B cell (primary cell): ENCODE measurements around the gene TMEM161B. TPM values are rescaled to one million over a fixed set of nuclear protein-coding genes. Genes with fewer than 3 reads are reported as not detected.

ENCODE experiments used
- ATAC-seq: fragments of 200-7000 bp; cut with Tn5 transposase; one replicate; pipeline ENCODE4 v1.10.0; 2021; ENCODE audit warnings: low read depth, mild to moderate bottlenecking, moderate number of reproducible peaks, moderate library complexity
- CTCF ChIA-PET: fragments of 350-600 bp; sonication (Branson Sonifier 250); formaldehyde crosslinking; loops from one replicate; lab custom pipeline; 2021; ENCODE audit warnings: antibody characterized with exemption, inconsistent platforms; lab: Charles Lee
- POLR2A ChIA-PET: fragments of 350-600 bp; sonication (Branson Sonifier 250); formaldehyde crosslinking; loops from one replicate; lab custom pipeline; 2021; ENCODE audit warnings: antibody characterized with exemption; lab: Charles Lee
- DNase-seq: peaks from one replicate; pipeline ENCODE4 v3.0.0; 2013
- H2AFZ ChIP-seq: 2 replicates; pipeline ENCODE4 v1.6.1; 2012; ENCODE audit warnings: mild to moderate bottlenecking, low read depth, low read length; ENCODE audit not compliant: insufficient read depth, poor library complexity, severe bottlenecking
- H3K27ac ChIP-seq, 2 donors: 1 replicate in 1 of 2; 2 replicates in 1 of 2; pipeline ENCODE4 v1.5.1; 2012 to 2013; ENCODE audit warnings: low read length in 2 of 2, mild to moderate bottlenecking in 2 of 2, moderate library complexity in 1 of 2
- H3K27me3 ChIP-seq, 4 experiments: fragments of 200-600 bp in 1 of 4; sonication (generic) in 1 of 4; replicated peaks in 1 of 4; 1 replicate in 2 of 4; 2 replicates in 2 of 4; pipeline versions ENCODE4 v1.6.1 to v1.7.0; 2013 to 2016; ENCODE audit warnings: low read length in 3 of 4, mild to moderate bottlenecking in 2 of 4, mixed read lengths in 1 of 4, moderate library complexity in 1 of 4; ENCODE audit not compliant: insufficient read depth in 4 of 4, control insufficient read depth in 3 of 4; ENCODE audit errors: control extremely low read depth in 1 of 4
- H3K36me3 ChIP-seq, 2 experiments: replicated peaks in 1 of 2; 1 replicate in 1 of 2; 2 replicates in 1 of 2; pipeline versions ENCODE4 v1.6.1 to v1.7.1; 2013; ENCODE audit warnings: low read length in 1 of 2; ENCODE audit not compliant: insufficient read depth in 2 of 2, control insufficient read depth in 1 of 2; ENCODE audit errors: control extremely low read depth in 1 of 2, extremely low read depth in 1 of 2
- H3K4me1 ChIP-seq, 2 donors: fragments of 200-600 bp in 1 of 2; sonication (generic) in 1 of 2; 1 replicate in 1 of 2; 2 replicates in 1 of 2; pipeline versions ENCODE4 v1.5.1 to v1.6.1; 2013 to 2017; ENCODE audit warnings: low read length in 2 of 2; ENCODE audit not compliant: control insufficient read depth in 2 of 2, insufficient read depth in 2 of 2
- H3K4me2 ChIP-seq: replicated peaks from 2 replicates; pipeline ENCODE3; 2012; ENCODE audit warnings: mild to moderate bottlenecking, low read depth, low read length; ENCODE audit not compliant: poor library complexity, severe bottlenecking
- H3K4me3 ChIP-seq, 5 experiments: fragments of 200-600 bp in 1 of 5; sonication (generic) in 1 of 5; 1 replicate in 3 of 5; 2 replicates in 2 of 5; pipeline versions ENCODE4 v1.5.1 to v1.7.0; 2011 to 2016; ENCODE audit warnings: low read length in 4 of 5, mild to moderate bottlenecking in 4 of 5, low read depth in 2 of 5, control low read depth in 1 of 5, moderate library complexity in 1 of 5; ENCODE audit not compliant: insufficient read depth in 1 of 5; ENCODE audit errors: control extremely low read depth in 1 of 5, extremely low read depth in 1 of 5
- H3K79me2 ChIP-seq: fragments of 200-600 bp; sonication (generic); one replicate; pipeline ENCODE4 v1.6.0; 2016; ENCODE audit warnings: low read length; ENCODE audit not compliant: control insufficient read depth, insufficient read depth
- H3K9ac ChIP-seq: fragments of 200-600 bp; sonication (generic); 2 replicates; pipeline ENCODE4 v1.6.1; 2017; ENCODE audit warnings: mild to moderate bottlenecking, low read length, moderate library complexity
- H3K9me3 ChIP-seq, 3 donors: one replicate each; pipeline versions ENCODE4 v1.6.1 to v1.7.1; 2013; ENCODE audit warnings: low read length in 2 of 3; ENCODE audit not compliant: control insufficient read depth in 2 of 3, insufficient read depth in 1 of 3; ENCODE audit errors: control extremely low read depth in 1 of 3
- H4K20me1 ChIP-seq: 2 replicates; pipeline ENCODE4 v1.6.0; 2012; ENCODE audit warnings: mild to moderate bottlenecking, low read length; ENCODE audit not compliant: insufficient read depth, control insufficient read depth, poor library complexity, severe bottlenecking
- H3K27ac Mint-ChIP-seq: one replicate; pipeline ENCODE4 v1.8.0; 2021; ENCODE audit warnings: mixed read lengths
- H3K27me3 Mint-ChIP-seq: one replicate; pipeline ENCODE4 v1.8.0; 2021; ENCODE audit warnings: mixed read lengths
- H3K4me1 Mint-ChIP-seq: one replicate; pipeline ENCODE4 v1.8.0; 2021; ENCODE audit warnings: mixed read lengths
- H3K4me3 Mint-ChIP-seq: one replicate; pipeline ENCODE4 v1.8.0; 2021; ENCODE audit warnings: mixed read lengths
- H3K9me3 Mint-ChIP-seq: one replicate; pipeline ENCODE4 v1.8.0; 2022; ENCODE audit warnings: mixed read lengths; ENCODE audit not compliant: insufficient read depth
- CTCF ChIP-seq: fragments of 200-600 bp; IDR thresholded peaks from one replicate; pipeline ENCODE4 v1.8.0; 2022; ENCODE audit warnings: antibody characterized with exemption, mild to moderate bottlenecking
- EZH2 ChIP-seq: IDR thresholded peaks from 2 replicates; pipeline ENCODE4 v1.6.1; 2012; ENCODE audit warnings: borderline replicate concordance, low read depth, mild to moderate bottlenecking, moderate library complexity, low read length; ENCODE audit not compliant: insufficient read depth, poor library complexity, severe bottlenecking
- WGBS: methylation state at CpG from one replicate; pipeline ENCODE4 v1.1.5; 2013; ENCODE audit warnings: missing lambda C conversion rate; ENCODE audit not compliant: insufficient coverage; 5-methylcytosine and 5-hydroxymethylcytosine counted together
- intact Hi-C: fragments of 100-400 bp; cut with micrococcal nuclease; formaldehyde crosslinking; loops from one replicate; pipeline ENCODE4 v1.10.0; 2022
- polyA plus RNA-seq: library from polyadenylated mRNA; depleted of rRNA; stranded (reverse); fragments of >200 nt; gene quantifications from 2 replicates; pipeline ENCODE4 v1.2.3, GENCODE V29; 2012
- total RNA-seq, 2 donors: library from RNA; stranded (reverse); fragments of 120-200 nt in 1 of 2; gene quantifications; 1 replicate in 1 of 2; 2 replicates in 1 of 2; pipeline versions ENCODE4 v1.2.3 to v1.2.4, GENCODE V29; 2013 to 2022

The TMEM161B gene
- total and polyA plus RNA-seq, 2 donors (not counting 1 experiment from before 2014, with no cell fraction given), result 12.7 to 32.2 TPM

GRCh38 chr5:88235828-88236227 lies 32.8 kb downstream of the TMEM161B start:
- peaks cover 6% of the 10 kb centered on the region for H3K4me1 Mint-ChIP-seq
- DNase-seq, result no peak
- no peak overlapping the region for H3K4me3 Mint-ChIP-seq
- ATAC-seq, result no peak
- intact Hi-C loops, result no loop called here
- 100% methylated on average over 2 of the region's 4 CpGs for WGBS
- peaks cover 5 to 19% of the 10 kb centered on the region in 2 experiments for H3K36me3 ChIP-seq
- H3K4me1 ChIP-seq, result peaks cover 0 to 3% of the 10 kb centered on the region in 2 donors
- no peak overlapping the region for H3K4me2 ChIP-seq
- H4K20me1 ChIP-seq, result peaks cover 6% of the 10 kb centered on the region
- H3K4me3 ChIP-seq, result no peak overlapping the region
- ChIA-PET CTCF (no interaction called here), POLR2A (no interaction called here)
- H2AFZ ChIP-seq, result no peak overlapping the region
- H3K27me3 ChIP-seq, result no peaks in the 10 kb centered on the region
- no peak overlapping the region for H3K27ac Mint-ChIP-seq
- no peaks in the 10 kb centered on the region for H3K9me3 ChIP-seq
- no peaks in the 10 kb centered on the region for H3K9me3 Mint-ChIP-seq
- H3K79me2 ChIP-seq, result peaks cover 4% of the 10 kb centered on the region
- no peak overlapping the region for H3K9ac ChIP-seq
- no peak overlapping the region for H3K27ac ChIP-seq
- TF ChIP-seq EZH2 (no peak), CTCF (no peak)
- H3K27me3 Mint-ChIP-seq, result no peaks in the 10 kb centered on the region

- DNase-seq, result no peak
- no peaks in the 10 kb centered on the region for H3K27me3 ChIP-seq
- Mint-ChIP-seq H3K4me1 (peaks cover 6% of the 10 kb centered on the region), H3K27me3 (no peaks in the 10 kb centered on the region), H3K9me3 (no peaks in the 10 kb centered on the region), H3K4me3 (no peak overlapping the region), H3K27ac (no peak overlapping the region)
- TF ChIP-seq EZH2 (no peak), CTCF (no peak)
- H3K4me2 ChIP-seq, result no peak overlapping the region
- intact Hi-C loops, result no loop called here
- ChIA-PET POLR2A (no interaction called here), CTCF (no interaction called here)
- H3K4me3 ChIP-seq, result no peak overlapping the region
- H4K20me1 ChIP-seq, result peaks cover 6% of the 10 kb centered on the region
- ATAC-seq, result no peak
- no peak overlapping the region for H3K27ac ChIP-seq
- H3K36me3 ChIP-seq, result peaks cover 5 to 19% of the 10 kb centered on the region in 2 experiments
- 100% methylated on average over 1 of the region's 1 CpG for WGBS
- H2AFZ ChIP-seq, result no peak overlapping the region
- no peak overlapping the region for H3K9ac ChIP-seq
- peaks cover 0 to 3% of the 10 kb centered on the region in 2 donors for H3K4me1 ChIP-seq
- peaks cover 2% of the 10 kb centered on the region for H3K79me2 ChIP-seq
- H3K9me3 ChIP-seq, result no peaks in the 10 kb centered on the region
Measured at GRCh38 chr5:88235346-88235745, 33.3 kb downstream of the TMEM161B start.
